ENCODE measurements around the gene ABHD14A.

DNA sequence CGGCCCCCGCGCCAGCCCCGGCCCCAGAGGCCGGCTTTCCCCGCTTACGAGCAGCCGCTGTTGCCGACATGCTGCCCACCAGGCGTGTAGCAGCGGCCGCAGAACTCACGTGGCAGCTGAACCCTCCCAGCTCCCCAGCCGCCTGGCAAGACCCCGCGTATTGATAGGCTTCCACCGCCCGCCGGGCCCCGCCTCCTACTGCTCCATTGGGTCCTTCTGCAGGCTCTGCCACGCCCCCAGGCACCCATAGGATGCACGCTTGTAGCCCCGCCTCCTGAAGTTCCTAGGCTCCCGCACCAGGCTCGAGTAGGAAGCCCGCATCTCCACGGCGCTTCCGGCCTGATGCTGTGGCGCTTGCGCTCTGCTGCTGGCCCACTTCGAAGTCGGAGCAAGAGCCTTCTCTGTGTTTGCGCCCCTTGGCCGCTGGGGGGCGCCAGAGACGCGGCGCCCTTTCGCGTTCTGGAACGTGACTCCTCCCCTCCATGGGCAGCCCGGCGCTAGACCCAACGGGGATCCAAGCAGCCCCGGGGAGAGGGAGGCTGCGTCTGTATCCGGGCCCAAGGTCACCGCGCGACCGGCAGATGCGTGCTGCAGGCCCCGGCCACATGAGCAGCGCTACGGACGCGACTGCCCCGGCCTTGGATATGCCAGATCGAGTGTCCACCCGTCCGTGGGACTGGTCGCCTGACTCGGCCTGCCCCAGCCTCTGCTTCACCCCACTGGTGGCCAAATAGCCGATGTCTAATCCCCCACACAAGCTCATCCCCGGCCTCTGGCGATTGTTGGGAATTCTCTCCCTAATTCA lies 32.9 kb upstream of the ABHD14A start, which contains the start of the genes PARP3 and RRP9:
- TF ChIP-seq CTCF (IDR thresholded peaks at IDR 0.05 in 4 of 5, conservative IDR thresholded peaks at IDR 0.05 in 1 of 5), result peak; percentile 98 to 100 (median 100)
- peak; percentile 75 to 81 for TF ChIP-seq POLR2A (IDR thresholded peaks at IDR 0.05)
